Activated CD4-positive, alpha-beta T cell treated with anti-CD3 and anti-CD28 coated beads for 36 hours (primary cell): Measurements from ENCODE around the gene GOSR2. TPM values are rescaled to one million over a fixed set of nuclear protein-coding genes. Genes with fewer than 3 reads are reported as not detected.

Source experiments
- ATAC-seq: fragments of 200-7000 bp; cut with Tn5 transposase; one replicate; pipeline ENCODE4 v1.10.0; 2021; ENCODE audit warnings: mild to moderate bottlenecking, moderate library complexity
- CTCF ChIA-PET: fragments of 350-600 bp; sonication (Branson Sonifier 250); formaldehyde crosslinking; loops from one replicate; lab custom pipeline; 2021; ENCODE audit warnings: antibody characterized with exemption; lab: Charles Lee
- POLR2A ChIA-PET: fragments of 350-600 bp; sonication (Branson Sonifier 250); formaldehyde crosslinking; loops from one replicate; lab custom pipeline; 2021; ENCODE audit warnings: antibody characterized with exemption, inconsistent platforms; lab: Charles Lee
- DNase-seq: peaks from one replicate; pipeline ENCODE4 v3.0.0-alpha.2; 2020
- H3K27ac Mint-ChIP-seq: one replicate; pipeline ENCODE4 v1.8.0; 2021; ENCODE audit warnings: mixed read lengths
- H3K27me3 Mint-ChIP-seq: one replicate; pipeline ENCODE4 v1.8.0; 2021; ENCODE audit warnings: mixed read lengths
- H3K36me3 Mint-ChIP-seq: one replicate; pipeline ENCODE4 v1.8.0; 2021; ENCODE audit warnings: low read depth, mixed read lengths
- H3K4me1 Mint-ChIP-seq: one replicate; pipeline ENCODE4 v1.8.0; 2021; ENCODE audit warnings: mixed read lengths
- H3K4me3 Mint-ChIP-seq: one replicate; pipeline ENCODE4 v1.8.0; 2021; ENCODE audit warnings: mild to moderate bottlenecking, moderate library complexity, mixed read lengths
- H3K9me3 Mint-ChIP-seq: one replicate; pipeline ENCODE4 v1.8.0; 2021; ENCODE audit warnings: low read depth, mixed read lengths
- intact Hi-C, 2 experiments: fragments of 100-400 bp; cut with DNase I in 1 of 2; cut with micrococcal nuclease in 1 of 2; formaldehyde crosslinking; loops; one replicate each; pipeline versions ENCODE4 v1.14.2 to v1.15.1; 2022 to 2024; cut with DNase I, micrococcal nuclease
- total RNA-seq, 2 experiments: library from RNA; stranded (reverse); gene quantifications; one replicate each; pipeline ENCODE4 v1.2.3, GENCODE V29; 2021

GOSR2 gene
- total RNA-seq, 2 experiments from 2014 or later = 38.9 to 42.7 TPM

DNA sequence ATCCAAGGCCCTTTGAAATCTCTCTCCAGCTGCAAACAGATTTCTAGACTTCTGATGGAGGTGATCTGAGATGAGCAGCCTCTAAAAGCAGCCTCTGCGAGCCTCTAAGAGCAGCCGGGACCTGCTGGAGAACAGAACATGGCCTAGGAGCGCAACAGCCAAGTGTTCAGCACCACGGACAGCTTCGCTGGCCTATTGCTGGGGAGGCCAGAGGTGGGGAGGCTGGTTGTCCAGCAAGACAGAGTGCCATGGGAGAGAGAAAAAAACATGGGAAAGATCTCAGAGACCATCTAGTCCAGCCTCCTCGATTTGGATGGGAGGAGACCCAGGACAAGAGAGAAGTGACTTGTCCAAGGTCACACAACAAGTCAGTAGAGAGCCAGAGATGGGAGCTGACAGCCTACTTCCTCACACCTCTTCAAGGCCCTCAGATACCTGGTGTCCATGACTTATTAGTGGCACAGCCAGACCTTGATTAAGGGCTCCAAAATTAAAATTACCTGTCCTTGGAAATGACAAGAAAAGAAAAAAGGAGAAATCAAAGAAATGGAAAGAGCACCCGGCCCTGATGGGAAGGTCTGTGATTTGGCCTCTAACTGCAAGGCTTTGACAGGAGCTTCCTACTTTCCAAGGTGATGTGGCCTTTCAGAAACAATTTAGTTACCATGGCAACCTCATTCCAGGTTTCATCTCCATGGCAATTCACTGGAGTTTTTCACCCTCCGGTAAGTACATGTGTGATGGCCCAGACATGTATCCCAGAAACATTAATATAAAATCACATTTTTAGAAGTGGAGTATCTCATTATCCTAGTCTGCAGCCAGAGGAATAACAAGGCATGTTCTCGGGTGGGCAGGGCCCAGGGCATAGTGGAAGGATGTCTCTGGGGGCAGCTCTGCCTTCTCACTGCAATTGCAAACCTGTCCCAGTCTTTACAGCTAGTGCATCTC is 41.6 kb downstream of the GOSR2 start:
- Mint-ChIP-seq H3K9me3 (no peaks in the 10 kb centered on the region), H3K36me3 (peaks cover 4% of the 10 kb centered on the region), H3K4me1 (peaks cover 4% of the 10 kb centered on the region), H3K27me3 (peaks cover 6% of the 10 kb centered on the region), H3K4me3 (no peak overlapping the region), H3K27ac (no peak overlapping the region)
- ChIA-PET CTCF (no interaction called here), POLR2A (no interaction called here)
- ATAC-seq (no peak), DNase-seq (peak; percentile 31)
- intact Hi-C loops = no loop called here

DNA sequence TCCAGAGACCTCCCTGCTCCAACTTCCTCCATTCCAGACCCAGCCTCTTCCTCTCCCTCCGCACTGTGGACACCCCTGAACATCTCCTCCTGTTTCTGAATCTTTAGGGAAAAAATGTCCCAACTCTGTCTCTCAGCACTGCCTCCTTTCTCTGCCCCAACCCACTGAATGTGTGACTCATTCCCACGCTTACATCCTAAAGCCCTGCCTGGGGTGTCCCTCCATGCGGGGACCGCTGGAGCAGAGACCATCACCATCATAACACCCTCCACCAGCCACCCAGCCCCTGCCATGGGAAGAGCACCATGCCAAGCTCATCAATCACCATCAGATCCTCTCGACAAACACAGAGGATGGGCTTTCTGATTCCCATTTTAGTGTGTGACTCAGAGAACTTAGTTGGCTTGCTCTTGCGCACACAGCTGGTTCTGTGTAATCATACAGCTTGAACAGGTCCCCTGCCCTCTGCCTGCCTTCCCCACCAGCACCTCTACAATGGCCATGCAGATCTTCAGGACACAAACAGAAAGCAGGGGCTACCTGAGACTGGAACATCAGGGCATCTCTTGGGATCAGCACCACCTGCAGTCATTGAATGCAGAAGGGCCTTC is 45.4 kb downstream of the GOSR2 start:
- POLR2A ChIA-PET = no interaction called here
- intact Hi-C loops = no loop called here
- Mint-ChIP-seq H3K4me1 (no peaks in the 10 kb centered on the region), H3K36me3 (peaks cover 4% of the 10 kb centered on the region), H3K4me3 (no peak overlapping the region), H3K27me3 (peaks cover 6% of the 10 kb centered on the region), H3K27ac (no peak overlapping the region), H3K9me3 (no peaks in the 10 kb centered on the region)
- no peak for DNase-seq
- ATAC-seq = no peak
- CTCF ChIA-PET = interaction anchor here (0.6 to 0.7 kb wide), 2 partner anchors 33 to 129 kb away, joined by 3 read pairs; no protein-coding TSS in a partner anchor

DNA sequence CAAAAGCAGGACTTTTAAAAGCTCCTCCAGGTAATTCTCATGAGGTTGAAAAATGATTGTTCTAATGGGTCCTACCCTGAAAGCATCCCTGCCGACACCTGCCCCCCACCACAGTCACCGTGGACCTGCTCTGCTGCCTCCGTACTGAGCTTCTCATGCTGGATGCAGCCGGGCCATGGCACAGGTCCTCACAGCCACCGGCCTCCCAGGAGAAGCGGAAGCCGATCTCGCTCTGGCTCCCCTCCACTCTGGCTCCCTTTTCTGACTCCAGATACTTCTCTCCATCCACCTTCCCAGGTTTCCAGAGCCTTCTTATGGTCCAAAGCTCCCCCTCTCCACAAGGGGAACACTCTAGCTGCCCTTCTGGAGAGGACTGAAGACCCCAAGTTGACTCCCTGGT is 45.9 kb downstream of the GOSR2 start:
- intact Hi-C loops = no loop called here
- no peak for ATAC-seq

DNA sequence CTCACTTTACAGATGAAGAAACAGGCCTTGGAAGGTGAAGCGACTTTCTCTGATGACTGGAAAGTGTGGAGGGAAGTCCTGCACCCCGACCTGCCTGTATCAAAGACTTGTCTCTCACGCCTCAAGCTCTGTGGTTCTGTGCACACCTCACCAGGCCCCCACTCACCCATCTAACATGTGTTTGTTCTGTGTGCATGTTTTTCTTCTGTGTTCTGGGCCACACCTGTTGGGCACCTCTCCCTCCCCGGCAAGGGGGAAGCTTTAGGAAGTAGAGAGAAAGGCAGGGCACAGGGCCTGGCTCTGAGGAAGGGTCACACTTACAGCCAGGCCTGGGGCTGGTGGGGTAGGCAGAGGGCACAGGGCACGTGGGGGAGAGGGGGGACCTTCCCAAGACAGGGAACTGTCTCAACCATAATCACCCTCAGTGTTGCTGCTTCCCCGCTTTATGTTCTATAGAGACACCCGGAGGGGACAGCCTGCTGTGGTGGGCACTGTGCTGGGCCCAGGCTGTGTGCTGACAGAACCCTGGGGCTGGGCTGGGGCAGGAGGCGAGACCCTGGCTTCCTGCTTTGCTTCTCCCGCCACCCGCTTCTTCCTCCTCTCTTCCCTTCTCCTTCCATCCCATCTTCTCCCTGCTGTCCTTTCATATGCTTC is 48.8 kb downstream of the GOSR2 start:
- CTCF ChIA-PET = interaction anchor here (0.5 to 0.7 kb wide), 2 partner anchors 13 to 924 kb away, joined by 3 to 4 read pairs; no protein-coding TSS in a partner anchor
- H3K9me3 Mint-ChIP-seq = no peaks in the 10 kb centered on the region
- no peak for ATAC-seq

More for the DNA sequence above, 45.9 kb downstream of the GOSR2 start:
- Mint-ChIP-seq H3K36me3 (peaks cover 4% of the 10 kb centered on the region), H3K27me3 (peaks cover 6% of the 10 kb centered on the region), H3K4me1 (no peaks in the 10 kb centered on the region), H3K27ac (no peak overlapping the region), H3K4me3 (no peak overlapping the region), H3K9me3 (no peaks in the 10 kb centered on the region)
- ChIA-PET POLR2A (no interaction called here), CTCF (interaction anchor here (0.6 to 1.2 kb wide), 3 partner anchors 29 to 130 kb away, joined by 3 read pairs; no protein-coding TSS in a partner anchor)
- DNase-seq = no peak

DNA sequence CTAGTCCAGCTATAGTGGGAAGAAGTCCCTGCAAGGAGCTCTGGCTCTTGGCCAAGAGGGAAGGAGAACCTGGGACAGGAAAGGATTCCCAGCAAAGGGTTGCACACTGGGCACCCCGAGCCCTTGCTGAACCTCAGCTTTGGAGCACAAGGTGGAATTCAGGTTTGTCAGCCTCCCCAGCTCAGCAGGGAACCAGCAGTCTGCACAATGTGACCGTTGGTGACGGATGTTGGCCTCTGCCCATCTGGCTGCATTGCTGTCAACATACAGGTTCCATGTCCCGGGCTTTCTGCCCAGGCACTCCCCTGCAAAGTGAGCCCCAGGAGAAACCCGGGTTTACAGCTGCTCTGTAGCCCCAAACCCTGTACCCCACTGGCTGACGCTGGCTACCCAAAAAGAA is 49.4 kb downstream of the GOSR2 start:
- no peak for ATAC-seq
- no peak overlapping the region for H3K27ac Mint-ChIP-seq
- ChIA-PET CTCF (interaction anchor here (0.5 to 0.7 kb wide), 2 partner anchors 14 to 924 kb away, joined by 3 to 4 read pairs; no protein-coding TSS in a partner anchor), POLR2A (no interaction called here)
- peaks cover 4% of the 10 kb centered on the region for H3K36me3 Mint-ChIP-seq
- peaks cover 13% of the 10 kb centered on the region for H3K27me3 Mint-ChIP-seq
- no peaks in the 10 kb centered on the region for H3K4me1 Mint-ChIP-seq
- DNase-seq = no peak
- intact Hi-C loops = no loop called here
- H3K9me3 Mint-ChIP-seq = no peaks in the 10 kb centered on the region
- H3K4me3 Mint-ChIP-seq = no peak overlapping the region

More for the DNA sequence above, 48.8 kb downstream of the GOSR2 start:
- Mint-ChIP-seq H3K4me3 (no peak overlapping the region), H3K4me1 (no peaks in the 10 kb centered on the region), H3K27ac (no peak overlapping the region), H3K27me3 (peaks cover 9% of the 10 kb centered on the region), H3K36me3 (peaks cover 4% of the 10 kb centered on the region)
- intact Hi-C loops = no loop called here
- POLR2A ChIA-PET = no interaction called here
- DNase-seq = no peak

DNA sequence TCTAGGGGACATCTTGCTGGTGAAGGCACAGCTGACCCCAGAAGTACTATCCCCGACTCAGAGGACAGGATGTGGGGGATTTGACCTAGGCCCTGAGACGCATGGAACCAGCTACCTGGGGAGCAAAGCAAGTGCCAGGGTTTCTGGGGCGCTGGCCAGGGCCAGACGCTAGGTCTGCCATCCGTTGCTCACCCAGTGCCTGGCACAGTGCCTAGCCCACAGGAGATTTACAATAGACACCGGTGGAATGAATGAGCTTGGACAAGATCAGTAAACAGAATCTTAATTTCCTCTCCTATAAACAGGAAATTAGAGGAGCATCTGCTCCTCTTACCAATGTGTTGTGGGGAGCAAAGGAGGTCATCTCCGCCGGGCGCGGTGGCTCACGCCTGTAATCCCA is 51.1 kb downstream of the GOSR2 start:
- DNase-seq (no peak), ATAC-seq (no peak)
- H3K27ac Mint-ChIP-seq = no peak overlapping the region
- peaks cover 24% of the 10 kb centered on the region for H3K27me3 Mint-ChIP-seq
- POLR2A ChIA-PET = no interaction called here
- no peak overlapping the region for H3K4me3 Mint-ChIP-seq
- CTCF ChIA-PET = interaction anchor here (1.0 to 1.1 kb wide), 2 partner anchors 8 to 248 kb away, joined by 3 read pairs; no protein-coding TSS in a partner anchor
- peaks cover 5% of the 10 kb centered on the region for H3K4me1 Mint-ChIP-seq
- no peaks in the 10 kb centered on the region for H3K9me3 Mint-ChIP-seq
- no peaks in the 10 kb centered on the region for H3K36me3 Mint-ChIP-seq
- intact Hi-C loops = no loop called here

DNA sequence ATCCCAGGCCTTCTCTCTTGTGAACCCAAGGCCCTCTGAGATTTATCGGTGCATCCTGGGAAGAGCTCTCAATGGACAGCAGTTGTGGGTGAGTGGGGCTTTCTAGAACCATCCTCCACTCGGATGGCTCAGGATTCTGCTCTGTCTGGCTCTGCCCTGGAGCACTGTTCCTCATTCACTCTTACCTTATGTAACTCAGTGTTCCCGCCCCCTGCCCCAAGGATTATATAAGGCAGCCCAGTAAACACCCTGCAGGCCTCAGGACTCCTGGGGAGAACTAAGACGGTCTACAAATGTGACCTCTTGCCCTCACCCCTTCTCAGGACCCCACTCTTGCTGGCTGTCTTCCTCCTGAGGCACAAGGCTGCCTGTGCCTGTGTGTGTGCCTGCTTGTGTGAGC is 52.3 kb downstream of the GOSR2 start:
- H3K4me3 Mint-ChIP-seq = no peak overlapping the region

DNA sequence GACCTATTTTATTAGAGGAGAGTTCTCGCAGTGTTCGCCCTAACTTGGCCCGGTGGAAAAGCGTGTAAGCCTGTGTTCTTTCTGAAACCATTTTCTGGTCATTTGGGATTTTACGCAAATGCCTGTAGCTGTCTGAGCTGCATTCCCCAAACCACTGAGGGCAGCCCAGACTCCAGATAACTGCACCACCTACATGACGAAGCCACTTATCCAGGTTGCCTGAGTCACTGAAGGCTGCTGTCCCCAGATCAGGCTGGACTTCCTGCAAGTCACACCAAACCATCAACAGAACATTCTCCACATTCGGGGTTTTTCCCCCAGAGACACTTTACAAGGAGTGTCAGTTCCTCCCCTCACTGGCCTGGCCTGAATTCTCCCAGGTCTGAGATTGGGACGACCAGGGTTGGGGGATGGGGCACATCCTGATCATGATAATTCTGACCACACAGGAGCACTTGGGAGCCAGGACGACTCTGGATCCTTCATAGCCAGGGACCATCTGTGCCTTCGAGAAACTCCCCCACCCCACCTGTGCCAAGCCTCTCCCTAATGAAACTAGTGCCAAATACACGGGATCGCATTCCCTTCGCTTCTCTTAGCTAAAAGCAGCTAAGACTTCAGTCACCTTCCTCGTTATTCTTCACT is 53.8 kb downstream of the GOSR2 start:
- H3K27ac Mint-ChIP-seq = no peak overlapping the region
- H3K4me1 Mint-ChIP-seq = peaks cover 7% of the 10 kb centered on the region
- intact Hi-C loops = no loop called here
- ChIA-PET POLR2A (no interaction called here), CTCF (no interaction called here)
- H3K9me3 Mint-ChIP-seq = no peaks in the 10 kb centered on the region
- H3K36me3 Mint-ChIP-seq = no peaks in the 10 kb centered on the region
- DNase-seq (no peak), ATAC-seq (no peak)
- H3K4me3 Mint-ChIP-seq = no peak overlapping the region
- H3K27me3 Mint-ChIP-seq = peaks cover 41% of the 10 kb centered on the region

More for the DNA sequence above, 52.3 kb downstream of the GOSR2 start:
- CTCF ChIA-PET = interaction anchor here (1.0 kb wide), 1 partner anchor 249 kb away, joined by 3 read pairs; no protein-coding TSS in a partner anchor
- DNase-seq = no peak
- no peaks in the 10 kb centered on the region for H3K36me3 Mint-ChIP-seq
- H3K27me3 Mint-ChIP-seq = peaks cover 34% of the 10 kb centered on the region
- H3K4me1 Mint-ChIP-seq = peaks cover 7% of the 10 kb centered on the region
- POLR2A ChIA-PET = interaction anchor here (0.7 kb wide), 1 partner anchor 243 kb away, joined by 3 read pairs; no protein-coding TSS in a partner anchor
- no peaks in the 10 kb centered on the region for H3K9me3 Mint-ChIP-seq
- no peak overlapping the region for H3K27ac Mint-ChIP-seq
- no peak for ATAC-seq
- intact Hi-C loops = no loop called here

DNA sequence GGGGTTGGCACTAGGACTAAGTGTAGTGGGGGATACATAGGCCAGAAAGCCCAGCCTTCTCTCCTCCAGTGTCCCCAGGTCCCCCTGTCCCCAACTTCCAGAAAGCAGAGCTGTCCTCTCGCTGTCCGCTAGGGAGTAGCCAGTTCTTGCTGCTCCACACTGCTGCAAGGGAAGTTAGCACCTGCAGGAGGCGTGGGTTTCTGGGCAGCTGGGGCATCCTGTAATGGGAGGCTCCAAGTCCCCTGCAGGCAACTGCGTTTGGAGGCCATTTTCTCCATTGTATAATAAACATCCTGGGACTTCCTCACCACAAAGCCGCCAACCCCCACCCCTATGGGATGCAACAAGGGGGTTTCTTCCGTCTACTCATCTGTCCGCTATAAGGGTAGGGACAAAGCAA is 54.4 kb downstream of the GOSR2 start:
- peaks cover 7% of the 10 kb centered on the region for H3K4me1 Mint-ChIP-seq
- intact Hi-C loops = no loop called here
- ATAC-seq = peak; percentile 34
- peaks cover 41% of the 10 kb centered on the region for H3K27me3 Mint-ChIP-seq
- no peak overlapping the region for H3K4me3 Mint-ChIP-seq
- CTCF ChIA-PET = interaction anchor here (0.7 kb wide), 1 partner anchor 1952 kb away, joined by 3 read pairs; no protein-coding TSS in a partner anchor
- DNase-seq = peak; percentile 21
- POLR2A ChIA-PET = no interaction called here
- H3K9me3 Mint-ChIP-seq = no peaks in the 10 kb centered on the region
- no peak overlapping the region for H3K27ac Mint-ChIP-seq
- H3K36me3 Mint-ChIP-seq = no peaks in the 10 kb centered on the region

DNA sequence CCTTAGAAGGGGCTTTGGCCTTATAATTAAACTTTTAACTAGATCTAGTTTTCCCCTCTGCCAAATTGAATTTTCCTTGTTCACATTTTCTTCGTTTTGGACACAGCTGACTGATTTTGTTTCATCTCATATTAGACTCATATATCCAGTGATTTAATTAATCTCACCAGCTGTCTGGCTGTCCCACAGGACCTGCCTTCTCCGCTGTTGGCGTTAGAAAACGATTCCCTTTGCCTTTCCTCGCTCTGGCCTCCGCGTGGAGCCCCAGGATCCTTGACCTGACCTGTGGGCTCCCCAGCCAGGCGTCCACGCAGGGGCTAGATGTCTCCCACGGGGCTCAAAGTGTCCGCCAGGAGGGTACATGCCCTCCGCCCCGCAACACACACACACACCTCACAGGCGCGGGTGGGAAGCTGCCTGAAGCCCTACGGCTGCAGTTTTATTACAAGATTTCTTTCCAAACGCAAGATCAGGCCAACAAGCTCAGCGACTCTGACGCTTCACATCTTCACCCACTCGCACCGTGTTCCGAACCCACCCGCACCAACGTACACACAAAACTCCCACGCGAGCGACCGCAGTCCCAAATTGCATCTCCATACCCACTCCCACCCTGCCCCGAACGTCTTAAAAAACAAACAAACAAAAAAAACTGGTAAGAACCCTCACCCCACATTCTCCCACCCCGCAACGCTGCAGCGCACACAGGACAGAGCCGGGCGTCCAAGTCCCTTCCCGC is 55.0 kb downstream of the GOSR2 start:
- H3K4me3 Mint-ChIP-seq = peak overlapping the region; percentile 44
- peaks cover 41% of the 10 kb centered on the region for H3K27me3 Mint-ChIP-seq
- POLR2A ChIA-PET = no interaction called here
- intact Hi-C loops = no loop called here
- H3K9me3 Mint-ChIP-seq = no peaks in the 10 kb centered on the region
- peak overlapping the region; percentile 3 for H3K27ac Mint-ChIP-seq
- no peak for DNase-seq
- H3K36me3 Mint-ChIP-seq = no peaks in the 10 kb centered on the region
- CTCF ChIA-PET = interaction anchor here (0.7 kb wide), 2 partner anchors 11 to 1952 kb away, joined by 3 to 4 read pairs; no protein-coding TSS in a partner anchor
- no peak for ATAC-seq
- peaks cover 7% of the 10 kb centered on the region for H3K4me1 Mint-ChIP-seq
